ENCODE results near the gene TTC21A.

The TTC21A gene

DNA sequence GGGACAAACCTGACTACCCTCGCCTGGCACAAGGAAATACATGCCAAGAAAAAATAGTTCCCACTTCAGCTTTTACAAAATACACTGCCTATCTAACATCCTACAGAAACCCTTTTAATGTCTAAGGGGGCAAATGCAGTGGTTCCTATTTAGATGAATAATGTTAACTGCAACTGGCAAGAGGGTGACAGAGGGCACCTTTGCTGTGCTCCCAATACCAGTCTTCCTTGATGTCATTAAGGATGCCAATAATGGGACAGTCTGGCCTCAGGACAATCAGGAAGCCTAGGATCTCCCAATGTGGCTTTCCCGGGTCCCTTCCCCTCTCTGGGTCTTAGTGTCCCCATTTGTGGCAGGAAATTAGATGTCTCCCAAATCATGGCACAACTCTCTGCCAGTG, 32.0 kb downstream of the TTC21A start:
- no peaks in the 10 kb centered on the region for H3K4me1 ChIP-seq (ENCODE audit: insufficient read depth, low read length)
- no peak overlapping the region for H2AFZ ChIP-seq (ENCODE audit: low read depth, low read length)
- H3K36me3 ChIP-seq (ENCODE audit: insufficient read depth, low read length) = peaks cover 8% of the 10 kb centered on the region; the same call in 1 of the 2 replicates
- no peak overlapping the region for H3K4me2 ChIP-seq (ENCODE audit: insufficient read depth, low read length)
- no peak overlapping the region for H3K27ac ChIP-seq (ENCODE audit: low read length)
- H3K4me3 ChIP-seq (ENCODE audit: low read depth in 1 of 2, low read length in 2 of 2) = no peak overlapping the region
- H3K9ac ChIP-seq (ENCODE audit: low read depth, low read length) = no peak overlapping the region
- DNase-seq (no peak), ATAC-seq (ENCODE audit: insufficient read depth, low read depth) (no peak)
- no peak for TF ChIP-seq CTCF (IDR thresholded peaks at IDR 0.05; ENCODE audit: borderline replicate concordance, extremely low read depth, low read length, poor library complexity, severe bottlenecking)
- TF ChIP-seq EZH2 (IDR thresholded peaks at IDR 0.05; ENCODE audit: borderline replicate concordance, low read depth, low read length, severe bottlenecking) = no peak
- no peaks in the 10 kb centered on the region for H3K9me3 ChIP-seq (ENCODE audit: insufficient read depth, low read length, severe bottlenecking)
- no peaks in the 10 kb centered on the region for H3K27me3 ChIP-seq (ENCODE audit: insufficient read depth, low read length, poor library complexity)
- H3K79me2 ChIP-seq (ENCODE audit: insufficient read depth, low read length) = no peaks in the 10 kb centered on the region
- H4K20me1 ChIP-seq (ENCODE audit: insufficient read depth, low read length) = no peaks in the 10 kb centered on the region

DNA sequence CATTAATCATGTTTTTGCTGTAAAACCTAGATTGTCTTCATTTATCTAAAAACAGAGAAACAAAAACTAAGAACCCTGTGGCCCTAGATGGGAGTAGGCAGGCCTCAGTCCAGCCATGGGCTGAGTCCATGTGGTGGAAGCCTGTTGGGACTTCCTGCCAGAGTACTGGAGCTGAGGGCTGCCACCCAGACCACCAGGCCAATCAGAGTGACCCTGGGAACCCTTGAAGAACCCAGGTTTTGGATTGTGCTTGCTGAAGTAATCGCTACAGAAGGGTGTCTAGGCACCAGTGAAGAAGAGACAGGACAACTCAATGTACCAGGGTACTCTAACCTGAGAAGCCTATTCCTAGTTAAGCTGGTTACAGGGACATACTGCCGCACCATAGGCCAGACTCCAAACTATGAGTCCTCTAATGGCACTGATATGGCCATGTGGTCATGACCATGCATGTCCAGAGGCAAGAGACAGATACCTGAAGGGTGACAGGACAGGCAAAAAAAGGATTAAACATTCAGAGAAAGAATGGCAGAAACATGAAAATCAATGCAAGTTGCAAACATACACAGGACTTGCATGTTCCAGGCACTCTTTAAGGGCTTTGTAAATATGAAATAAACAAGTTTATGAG, 33.0 kb downstream of the TTC21A start:
- DNase-seq = no peak
- H3K4me2 ChIP-seq (ENCODE audit: insufficient read depth, low read length) = no peak overlapping the region
- no peaks in the 10 kb centered on the region for H3K9me3 ChIP-seq (ENCODE audit: insufficient read depth, low read length, severe bottlenecking)
- ATAC-seq (ENCODE audit: insufficient read depth, low read depth) = no peak
- H3K36me3 ChIP-seq (ENCODE audit: insufficient read depth, low read length) = peaks cover 11% of the 10 kb centered on the region; the same call in 1 of the 2 replicates
- H3K27me3 ChIP-seq (ENCODE audit: insufficient read depth, low read length, poor library complexity) = no peaks in the 10 kb centered on the region
- no peaks in the 10 kb centered on the region for H3K4me1 ChIP-seq (ENCODE audit: insufficient read depth, low read length)
- no peak overlapping the region for H3K9ac ChIP-seq (ENCODE audit: low read depth, low read length)
- no peak overlapping the region for H3K27ac ChIP-seq (ENCODE audit: low read length)
- H2AFZ ChIP-seq (ENCODE audit: low read depth, low read length) = no peak overlapping the region
- no peaks in the 10 kb centered on the region for H4K20me1 ChIP-seq (ENCODE audit: insufficient read depth, low read length)
- H3K4me3 ChIP-seq (ENCODE audit: low read depth in 1 of 2, low read length in 2 of 2) = no peak overlapping the region
- no peaks in the 10 kb centered on the region for H3K79me2 ChIP-seq (ENCODE audit: insufficient read depth, low read length)
- no peak for TF ChIP-seq CTCF (IDR thresholded peaks at IDR 0.05; ENCODE audit: borderline replicate concordance, extremely low read depth, low read length, poor library complexity, severe bottlenecking)
- TF ChIP-seq EZH2 (IDR thresholded peaks at IDR 0.05; ENCODE audit: borderline replicate concordance, low read depth, low read length, severe bottlenecking) = no peak

DNA sequence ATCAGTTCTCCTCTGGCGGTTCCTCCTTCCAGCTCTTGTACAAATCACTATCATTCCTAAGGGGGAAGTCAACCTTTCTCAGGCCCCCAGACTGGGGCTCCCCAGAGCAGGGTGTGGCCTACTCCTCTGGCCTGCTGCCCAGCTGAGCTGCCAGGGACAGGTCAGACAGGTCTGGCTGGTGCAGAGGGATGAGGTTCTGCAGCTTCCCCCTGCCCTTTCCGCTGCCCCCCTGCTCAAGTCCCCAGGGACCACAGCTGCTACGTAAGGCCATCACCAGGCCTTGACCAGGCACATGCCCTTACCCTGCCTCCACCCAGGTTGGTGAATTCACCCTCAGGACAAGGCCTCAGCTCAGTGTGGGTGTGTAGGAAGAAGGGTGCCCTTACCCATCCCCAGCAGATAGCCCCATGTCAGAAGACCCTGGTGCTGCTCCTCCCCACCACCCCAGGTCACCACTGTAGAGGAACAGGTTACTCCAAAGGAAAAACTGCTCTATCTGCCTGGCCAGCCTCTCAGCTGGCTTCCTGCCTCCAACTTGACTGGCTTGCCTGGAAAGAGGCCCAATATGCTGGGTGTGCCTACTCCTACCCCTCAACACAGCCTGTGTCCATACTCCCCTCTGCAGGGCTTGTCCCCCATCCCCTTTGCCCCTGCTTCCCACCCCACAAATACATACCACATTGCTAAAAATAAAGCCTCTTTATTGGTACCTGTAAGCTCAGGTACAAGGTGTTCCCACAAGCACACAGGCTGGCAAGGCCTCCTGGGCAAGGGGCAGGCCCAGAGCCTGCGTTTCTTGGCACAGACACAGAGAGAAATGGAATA, 33.9 kb downstream of the TTC21A start:
- Histone ChIP-seq H3K4me3 (ENCODE audit: low read depth in 1 of 2, low read length in 2 of 2) (no peak overlapping the region), H3K79me2 (ENCODE audit: insufficient read depth, low read length) (no peaks in the 10 kb centered on the region), H3K36me3 (ENCODE audit: insufficient read depth, low read length) (peaks cover 16% of the 10 kb centered on the region; the same call in 1 of the 2 replicates), H3K9ac (ENCODE audit: low read depth, low read length) (no peak overlapping the region), H4K20me1 (ENCODE audit: insufficient read depth, low read length) (no peaks in the 10 kb centered on the region), H2AFZ (ENCODE audit: low read depth, low read length) (no peak overlapping the region), H3K27ac (ENCODE audit: low read length) (no peak overlapping the region), H3K4me1 (ENCODE audit: insufficient read depth, low read length) (peaks cover 5% of the 10 kb centered on the region), H3K27me3 (ENCODE audit: insufficient read depth, low read length, poor library complexity) (no peaks in the 10 kb centered on the region), H3K9me3 (ENCODE audit: insufficient read depth, low read length, severe bottlenecking) (no peaks in the 10 kb centered on the region), H3K4me2 (ENCODE audit: insufficient read depth, low read length) (no peak overlapping the region)
- no peak for ATAC-seq (ENCODE audit: insufficient read depth, low read depth)
- TF ChIP-seq CTCF (IDR thresholded peaks at IDR 0.05; ENCODE audit: borderline replicate concordance, extremely low read depth, low read length, poor library complexity, severe bottlenecking) (no peak), EZH2 (IDR thresholded peaks at IDR 0.05; ENCODE audit: borderline replicate concordance, low read depth, low read length, severe bottlenecking) (no peak)
- DNase-seq = no peak
